Heart right ventricle (tissue), 16 donors: ENCODE results near the gene MYO18B. TPM values are rescaled to one million over a fixed set of nuclear protein-coding genes. Genes with fewer than 3 reads are reported as not detected.

ENCODE experiments used
- ATAC-seq, 8 donors: fragments of 200-7000 bp; cut with Tn5 transposase; one replicate each; pipeline ENCODE4 v1.9.1; 2020; ENCODE audit warnings: mild to moderate bottlenecking in 8 of 8, moderate library complexity in 8 of 8, moderate number of reproducible peaks in 1 of 8
- DNase-seq, 2 donors: peaks; one replicate each; pipeline ENCODE4 v3.0.0-alpha.2; 2020
- H3K27ac ChIP-seq, 10 donors: fragments of 200-600 bp; sonication (generic) in 2 of 10; one replicate each; pipeline versions ENCODE4 v1.5.0 to v1.8.0; 2020 to 2022; ENCODE audit warnings: mild to moderate bottlenecking in 3 of 10
- H3K27me3 ChIP-seq, 7 donors: fragments of 200-600 bp; one replicate each; pipeline ENCODE4 v1.8.0; 2021 to 2022; ENCODE audit warnings: mild to moderate bottlenecking in 2 of 7
- H3K36me3 ChIP-seq, 9 donors: fragments of 200-600 bp; sonication (generic) in 1 of 9; one replicate each; pipeline versions ENCODE4 v1.5.0 to v1.8.0; 2020 to 2022; ENCODE audit warnings: mild to moderate bottlenecking in 2 of 9
- H3K4me1 ChIP-seq, 9 donors: fragments of 200-600 bp; sonication (generic) in 1 of 9; one replicate each; pipeline versions ENCODE4 v1.5.0 to v1.8.0; 2020 to 2022; ENCODE audit warnings: mild to moderate bottlenecking in 4 of 9
- H3K4me3 ChIP-seq, 10 donors: fragments of 200-600 bp; sonication (generic) in 2 of 10; one replicate each; pipeline versions ENCODE4 v1.5.0 to v1.8.0; 2020 to 2022; ENCODE audit warnings: mild to moderate bottlenecking in 7 of 10, moderate library complexity in 2 of 10
- H3K9me3 ChIP-seq, 11 donors: fragments of 200-600 bp in 10 of 11; sonication (generic) in 2 of 11; one replicate each; pipeline versions ENCODE4 v1.5.0 to v1.8.0; 2013 to 2022; ENCODE audit warnings: mild to moderate bottlenecking in 2 of 11, control low read depth in 1 of 11, moderate library complexity in 1 of 11
- CTCF ChIP-seq, 9 donors: fragments of 200-600 bp; sonication (generic) in 2 of 9; IDR thresholded peaks; one replicate each; pipeline versions ENCODE4 v1.5.0 to v1.8.0; 2021 to 2022; ENCODE audit warnings: antibody characterized with exemption in 9 of 9, mild to moderate bottlenecking in 5 of 9, moderate library complexity in 1 of 9
- WGBS, 2 donors: extraction: QIAGEN DNeasy Blood & Tissue Kit; methylation state at CpG; one replicate each; pipeline ENCODE4 v1.1.7; 2013; ENCODE audit warnings: inconsistent platforms in 1 of 2; 5-methylcytosine and 5-hydroxymethylcytosine counted together
- intact Hi-C, 10 donors: fragments of 100-400 bp; cut with DNase I; formaldehyde crosslinking; loops; one replicate each; pipeline versions ENCODE4 v1.11.1 to v1.14.2; 2022
- polyA plus RNA-seq, 2 donors: library from polyadenylated mRNA; stranded (reverse); fragments of 200-250 nt; gene quantifications; one replicate each; pipeline ENCODE4 v1.2.3, GENCODE V29; 2013
- total RNA-seq, 10 donors: library from RNA; stranded (reverse); fragmentation: NEBNext Ultra II Directional in 3 of 10; extraction: Animal tissue kit (Norgen Biotek cat#: 25700) in 3 of 10; gene quantifications; one replicate each; pipeline versions ENCODE4 v1.2.1 to v1.2.4, GENCODE V29; 2021 to 2023
- donor health status: Arrhythmogenic right ventricular cardiomyopathy.
- donor health status: ischemic (EF 13 %, LVEDD 7.1; RV severe dilation, severe dysfunction).
- donor health status: healthy with polysubstance abuse.
- donor health status: DM: no; HTN: yes; CAD: no.
- donor health status: DM: no; HTN: no; CAD: no.
- donor health status: ischemic (EF 25% LVEDD 6.9; RV normal size, moderate dysfunction).
- donor health status: ischemic (EF 25% LVEDD 5.7; RV mildly dilated, moderate dysfunction).
- donor health status: healthy.
- donor health status: DM: yes; HTN: yes; CAD: no.
- donor health status: Ischemic cardiomyopathy.
- donor health status: ischemic (EF 35%, LVEDD 5.7; RV mildly dilated, moderate dysfunction).
- donor health status: nonischemic (EF 11% LVEDD 7.7; RV severe dilation, severe dysfunction).
- donor health status: DM: yes; HTN: yes; CAD: no.
- donor health status: PGD.
- donor health status: ischemic (EF 29% LVEDD 5.4; RV normal size, mild dysfunction).
- donor health status: nonischemic (EF 23%, LVEDD 6.1; RV moderate dilation, normal function).

The MYO18B gene
- total and polyA plus RNA-seq, 12 donors, result 111 to 407 (median 210) TPM

GRCh38 chr22:25942856-25943411 is 200.9 kb downstream of the MYO18B start:
- Histone ChIP-seq H3K27ac (peak overlapping the region in 7 of 10 donors; percentile 0 to 81 (median 58)), H3K36me3 (peaks cover 0 to 52% (median 0%) of the 10 kb centered on the region in 9 donors), H3K27me3 (no peaks in the 10 kb centered on the region), H3K4me1 (peaks cover 0 to 26% (median 21%) of the 10 kb centered on the region in 9 donors), H3K4me3 (no peak overlapping the region), H3K9me3 (no peaks in the 10 kb centered on the region)
- no peak for TF ChIP-seq CTCF (IDR thresholded peaks at IDR 0.05)
- ATAC-seq (peak; percentile 22 to 81 (median 70)), DNase-seq (peak; percentile 59 to 63)
- intact Hi-C loops, result no loop called here
- WGBS, 2 donors, result 25 to 30% methylated on average over 10 of the region's 10 CpGs

- DNase-seq (no peak), ATAC-seq (peak in 2 of 8 donors; percentile 36)
- Histone ChIP-seq H3K36me3 (peaks cover 0 to 79% (median 7%) of the 10 kb centered on the region in 9 donors), H3K27ac (peak overlapping the region in 1 of 10 donors; percentile 62), H3K9me3 (no peaks in the 10 kb centered on the region), H3K27me3 (no peaks in the 10 kb centered on the region), H3K4me3 (no peak overlapping the region), H3K4me1 (no peaks in the 10 kb centered on the region)
- 61 to 67% methylated on average over 1 of the region's 1 CpG for WGBS, 2 donors
- no peak for TF ChIP-seq CTCF (IDR thresholded peaks at IDR 0.05)
- intact Hi-C loops, result no loop called here
Observed at GRCh38 chr22:25950111-25950510, 208.1 kb downstream of the MYO18B start.

- Histone ChIP-seq H3K27ac (peak overlapping the region in 1 of 10 donors; percentile 31), H3K4me3 (no peak overlapping the region), H3K4me1 (no peaks in the 10 kb centered on the region), H3K36me3 (peaks cover 0 to 89% (median 7%) of the 10 kb centered on the region in 9 donors), H3K9me3 (no peaks in the 10 kb centered on the region), H3K27me3 (no peaks in the 10 kb centered on the region)
- ATAC-seq, result peak in 1 of 8 donors; percentile 42
- no peak for DNase-seq
- WGBS, 2 donors, result 42 to 51% methylated on average over 3 of the region's 3 CpGs
- intact Hi-C loops, result no loop called here
- TF ChIP-seq CTCF (IDR thresholded peaks at IDR 0.05), result no peak
Observed at GRCh38 chr22:25953276-25953675, 211.3 kb downstream of the MYO18B start.

- peak overlapping the region in 1 of 10 donors; percentile 31 for H3K27ac ChIP-seq
- peaks cover 0 to 89% (median 7%) of the 10 kb centered on the region in 9 donors for H3K36me3 ChIP-seq
- H3K9me3 ChIP-seq, result no peaks in the 10 kb centered on the region
- intact Hi-C loops, result no loop called here
- DNase-seq, result no peak
- no peaks in the 10 kb centered on the region for H3K4me1 ChIP-seq
- no peak for ATAC-seq
- no peak for TF ChIP-seq CTCF (IDR thresholded peaks at IDR 0.05)
- 70 to 76% methylated on average over 4 of the region's 4 CpGs for WGBS, 2 donors
- H3K27me3 ChIP-seq, result no peaks in the 10 kb centered on the region
- H3K4me3 ChIP-seq, result no peak overlapping the region
Observed at GRCh38 chr22:25953919-25954318, 211.9 kb downstream of the MYO18B start.
